A549 (cell line): ENCODE data around the gene CXorf65. TPM values are rescaled to one million over a fixed set of nuclear protein-coding genes. Genes with fewer than 3 reads are reported as not detected.

ENCODE experiments used
- ATAC-seq, 2 experiments: fragments of 200-7000 bp in 1 of 2; fragments of >200 bp in 1 of 2; cut with Nextera tagmentation in 1 of 2; cut with Tn5 transposase in 1 of 2; 3 replicates each; pipeline versions ENCODE4 v1.8.0 to v1.9.1; 2018 to 2020; ENCODE audit warnings: mild to moderate bottlenecking in 1 of 2, moderate library complexity in 1 of 2
- CTCF ChIA-PET: fragments of 300-600 bp; sonication (Branson Sonifier 250); formaldehyde crosslinking; extraction: SDS; loops from one replicate; lab custom pipeline; 2021; ENCODE audit warnings: antibody characterized with exemption, inconsistent platforms; lab: Yijun Ruan, JAX
- POLR2A ChIA-PET: fragments of 350-600 bp; formaldehyde crosslinking; extraction: SDS; loops from one replicate; lab custom pipeline; 2021; ENCODE audit warnings: antibody characterized with exemption, inconsistent platforms; lab: Yijun Ruan, JAX
- DNase-seq, 2 experiments: peaks; one replicate each; pipeline versions ENCODE4 v3.0.0 to v3.0.0-alpha.2; 2011 to 2016; ENCODE audit warnings: low read depth in 1 of 2, low spot score in 1 of 2
- FAIRE-seq: peaks from 2 replicates; lab custom pipeline; 2011; peaks lifted over from hg19 to GRCh38; lab: Jason Lieb, UNC
- H3K27ac ChIP-seq, 2 experiments: fragments of >200 bp; sonication (Bioruptor Twin); formaldehyde crosslinking; 3 replicates each; pipeline ENCODE4 v1.5.1; 2016 to 2017
- H3K4me1 ChIP-seq: fragments of >200 bp; sonication (Bioruptor Twin); formaldehyde crosslinking; 3 replicates; pipeline ENCODE4 v1.6.1; 2016
- H3K4me2 ChIP-seq: fragments of >200 bp; sonication (Bioruptor Twin); formaldehyde crosslinking; 3 replicates; pipeline ENCODE4 v1.6.1; 2016
- H3K4me3 ChIP-seq: fragments of >200 bp; sonication (Bioruptor Twin); formaldehyde crosslinking; 3 replicates; pipeline ENCODE4 v1.5.1; 2016
- H3K9me3 ChIP-seq: fragments of >200 bp; sonication (Bioruptor Twin); formaldehyde crosslinking; 3 replicates; pipeline ENCODE4 v1.6.1; 2016
- CBX8 ChIP-seq: fragments of 200-600 bp; sonication (generic); IDR thresholded peaks from 2 replicates; pipeline ENCODE4 v1.6.1; 2016
- E2F6 ChIP-seq: IDR thresholded peaks from 2 replicates; pipeline ENCODE4 v1.6.1; 2012; ENCODE audit warnings: low read depth, borderline replicate concordance
- EHF ChIP-seq: fragments of 250-450 bp; sonication (Bioruptor Pico); IDR thresholded peaks from 2 replicates; pipeline ENCODE4 v1.5.0; 2020; ENCODE audit warnings: mild to moderate bottlenecking
- EHMT2 ChIP-seq: fragments of 200-600 bp; sonication (generic); IDR thresholded peaks from 2 replicates; pipeline ENCODE4 v1.6.1; 2016; ENCODE audit warnings: antibody characterized with exemption, low read depth, mild to moderate bottlenecking, moderate library complexity
- ELK1 ChIP-seq: fragments of 150-350 bp; IDR thresholded peaks from 2 replicates; pipeline ENCODE4 v1.6.1; 2014; ENCODE audit warnings: low read depth, mild to moderate bottlenecking, low read length
- EP300 ChIP-seq, 2 experiments: fragments of >200 bp; sonication (Bioruptor Twin); formaldehyde crosslinking; IDR thresholded peaks; 2 replicates in 1 of 2; 3 replicates in 1 of 2; pipeline ENCODE4 v1.6.1; 2016 to 2017
- ESRRA ChIP-seq: fragments of 150-350 bp; IDR thresholded peaks from 2 replicates; pipeline ENCODE4 v1.6.1; 2014; ENCODE audit warnings: mild to moderate bottlenecking, low read length, borderline replicate concordance
- FOSB ChIP-seq: fragments of 250-450 bp; sonication (Bioruptor Pico); IDR thresholded peaks from 2 replicates; pipeline ENCODE4 v1.5.0; 2020; ENCODE audit warnings: mild to moderate bottlenecking, moderate library complexity
- GATA3 ChIP-seq: IDR thresholded peaks from 2 replicates; pipeline ENCODE4 v1.6.1; 2012; ENCODE audit warnings: borderline replicate concordance
- HDAC2 ChIP-seq: fragments of 200-600 bp; sonication (generic); IDR thresholded peaks from 2 replicates; pipeline ENCODE4 v1.6.1; 2016
- HEYL ChIP-seq: fragments of 250-450 bp; sonication (Bioruptor Pico); IDR thresholded peaks from 2 replicates; pipeline ENCODE4 v1.8.0; 2021; ENCODE audit warnings: mild to moderate bottlenecking, moderate library complexity
- HOXA7 ChIP-seq: fragments of 250-450 bp; sonication (Bioruptor Pico); IDR thresholded peaks from 2 replicates; pipeline ENCODE4 v1.5.0; 2020; ENCODE audit warnings: mild to moderate bottlenecking, moderate library complexity
- JUN ChIP-seq, 2 experiments: fragments of >200 bp; sonication (Bioruptor Twin); formaldehyde crosslinking; IDR thresholded peaks; 2 replicates in 1 of 2; 3 replicates in 1 of 2; pipeline ENCODE4 v1.6.1; 2016 to 2017
- JUNB ChIP-seq: fragments of >200 bp; sonication (Bioruptor Twin); formaldehyde crosslinking; IDR thresholded peaks from 2 replicates; pipeline ENCODE4 v1.6.1; 2016
- KDM1A ChIP-seq: fragments of 200-600 bp; sonication (generic); IDR thresholded peaks from 2 replicates; pipeline ENCODE4 v1.6.1; 2016; ENCODE audit warnings: low read depth, mild to moderate bottlenecking
- MAX ChIP-seq: IDR thresholded peaks from 2 replicates; pipeline ENCODE4 v1.6.1; 2012
- MAZ ChIP-seq: fragments of 150-350 bp; IDR thresholded peaks from 2 replicates; pipeline ENCODE4 v1.6.1; 2014; ENCODE audit warnings: antibody characterized with exemption, low read depth, low read length, borderline replicate concordance
- MYC ChIP-seq: IDR thresholded peaks from 2 replicates; pipeline ENCODE4 v1.6.1; 2012; ENCODE audit warnings: mild to moderate bottlenecking, inconsistent platforms, low read length, improper control_type of control experiment, borderline replicate concordance
- NR3C1 ChIP-seq: fragments of >200 bp; sonication (Bioruptor Twin); formaldehyde crosslinking; IDR thresholded peaks from 3 replicates; pipeline ENCODE4 v1.6.1; 2017
- POLR2AphosphoS2 ChIP-seq: conservative IDR thresholded peaks from 2 replicates; pipeline ENCODE4 v1.6.1; 2012; ENCODE audit warnings: low read length, improper control_type of control experiment, inconsistent platforms
- RFX5 ChIP-seq: fragments of 450-650 bp; IDR thresholded peaks from 2 replicates; pipeline ENCODE4 v1.7.1; 2014; ENCODE audit warnings: antibody characterized with exemption, mild to moderate bottlenecking, moderate library complexity
- SREBF2 ChIP-seq: fragments of 450-650 bp; IDR thresholded peaks from 2 replicates; pipeline ENCODE4 v1.6.1; 2014; ENCODE audit warnings: mild to moderate bottlenecking, moderate library complexity
- ZFP36 ChIP-seq: fragments of 450-650 bp; IDR thresholded peaks from 2 replicates; pipeline ENCODE4 v1.6.1; 2014; ENCODE audit warnings: borderline replicate concordance; ENCODE audit not compliant: partially characterized antibody
- WGBS: methylation state at CpG from one replicate; pipeline ENCODE4 v1.1.6; 2017; ENCODE audit errors: missing lambda C conversion rate; 5-methylcytosine and 5-hydroxymethylcytosine counted together
- polyA plus RNA-seq, 4 experiments: library from polyadenylated mRNA; depleted of rRNA in 3 of 4; stranded (reverse); fragments of >200 nt; fragmentation: RNase III in 1 of 4; extraction: RNeasy Plus Mini Kit Qiagen cat#74134 plus additional on column Dnase treatment in 1 of 4; gene quantifications; 2 replicates in 3 of 4; 3 replicates in 1 of 4; pipeline ENCODE4 v1.2.3, GENCODE V29; 2011 to 2017

The CXorf65 gene
- polyA plus RNA-seq, 2 of the 4 experiments (the other 2 are of a cell fraction) = not detected

GRCh38 chrX:71148278-71148663 lies 41.7 kb upstream of the CXorf65 start:
- Histone ChIP-seq H3K9me3 (no peaks in the 10 kb centered on the region), H3K27ac (no peak overlapping the region), H3K4me2 (no peak overlapping the region), H3K4me1 (peaks cover 11% of the 10 kb centered on the region), H3K4me3 (no peak overlapping the region)
- no peak for ATAC-seq
- FAIRE-seq = no peak
- TF ChIP-seq MAX = no peak
- no peak for TF ChIP-seq CBX8
- TF ChIP-seq NR3C1 = no peak
- no peak for TF ChIP-seq HEYL (CRISPR knock-in tag)
- ChIA-PET CTCF (interaction anchor here (0.6 to 1.0 kb wide), 2 partner anchors 9 to 35 kb away, joined by 3 to 4 read pairs; no protein-coding TSS in a partner anchor), POLR2A (no interaction called here)
- no peak for DNase-seq
- no CpG with 5 or more reads among the region's 8 CpGs for WGBS

- no peak for FAIRE-seq
- ATAC-seq = no peak
- POLR2A ChIA-PET = no interaction called here
- TF ChIP-seq ZFP36 = no peak
- TF ChIP-seq HDAC2 = no peak
- TF ChIP-seq JUNB = no peak
- TF ChIP-seq MAZ = no peak
- no peak for TF ChIP-seq EP300 (IDR thresholded peaks at IDR 0.05)
- Histone ChIP-seq H3K9me3 (no peaks in the 10 kb centered on the region), H3K4me2 (no peak overlapping the region), H3K4me3 (no peak overlapping the region), H3K4me1 (peaks cover 11% of the 10 kb centered on the region), H3K27ac (no peak overlapping the region)
- WGBS = 95% methylated on average over 12 of the region's 28 CpGs
- CTCF ChIA-PET = interaction anchor here (0.6 to 1.4 kb wide), 3 partner anchors 9 to 35 kb away, joined by 3 to 5 read pairs (median 4); no protein-coding TSS in a partner anchor
- no peak for DNase-seq
Observed at GRCh38 chrX:71147496-71148277, 41.1 kb upstream of the CXorf65 start.

GRCh38 chrX:71144651-71145050 lies 38.1 kb upstream of the CXorf65 start, which contains the start of gene NLGN3:
NLGN3 (plus strand) TSS chrX:71144841; CDS start chrX:71147750, 2,909 bp downstream.
- Histone ChIP-seq H3K4me2 (peak within 1 kb of the TSS; percentile 64), H3K27ac (peak within 1 kb of the TSS in 1 of 2 experiments; percentile 76; a peak in 3 of 6 replicates), H3K4me3 (no peak within 1 kb of the TSS), H3K4me1 (peaks cover 11% of the 10 kb centered on the region), H3K9me3 (no peaks in the 10 kb centered on the region)
- no peak for TF ChIP-seq ELK1
- TF ChIP-seq EHF (CRISPR knock-in tag) = no peak
- no peak for TF ChIP-seq GATA3
- no peak for TF ChIP-seq E2F6
- no peak for TF ChIP-seq CBX8
- DNase-seq = no peak
- CTCF ChIA-PET = interaction anchor here (1.0 to 1.2 kb wide), 2 partner anchors 15 to 18 kb away, joined by 3 to 4 read pairs; no protein-coding TSS in a partner anchor
- ATAC-seq = no peak
- POLR2A ChIA-PET = no interaction called here
- 72% methylated on average over 26 of the region's 28 CpGs for WGBS
- no peak for FAIRE-seq

- H3K9me3 ChIP-seq = no peaks in the 10 kb centered on the region
- no peak overlapping the region for H3K27ac ChIP-seq
- FAIRE-seq = no peak
- H3K4me3 ChIP-seq = no peak overlapping the region
- no peak for DNase-seq
- no peak for ATAC-seq
- ChIA-PET CTCF (interaction anchor here (1.3 kb wide), 1 partner anchor 14 kb away, joined by 4 read pairs; no protein-coding TSS in a partner anchor), POLR2A (no interaction called here)
- WGBS = 87% methylated on average over 6 of the region's 6 CpGs
- H3K4me2 ChIP-seq = no peak overlapping the region
- TF ChIP-seq FOSB (CRISPR knock-in tag) (no peak), E2F6 (no peak), JUN (IDR thresholded peaks at IDR 0.05) (no peak), ESRRA (no peak), MYC (no peak), SREBF2 (no peak), RFX5 (no peak), HOXA7 (no peak), POLR2AphosphoS2 (no peak), JUNB (no peak), KDM1A (no peak), EHMT2 (no peak)
- H3K4me1 ChIP-seq = peaks cover 11% of the 10 kb centered on the region
Observed at GRCh38 chrX:71143508-71143907, 37.0 kb upstream of the CXorf65 start.
